H7 (cell line): ENCODE measurements around the gene TRMT1. TPM values are rescaled to one million over a fixed set of nuclear protein-coding genes. Genes with fewer than 3 reads are reported as not detected.

ENCODE experiments used
- DNase-seq: peaks from one replicate; pipeline ENCODE4 v3.0.0; 2012
- H3K27me3 ChIP-seq: 2 replicates; pipeline ENCODE4 v1.6.0; 2011; ENCODE audit warnings: mild to moderate bottlenecking, low read length; ENCODE audit not compliant: control insufficient read depth, insufficient read depth
- H3K36me3 ChIP-seq: replicated peaks from 2 replicates; pipeline ENCODE4 v1.5.1; 2011; ENCODE audit warnings: low read length; ENCODE audit not compliant: control insufficient read depth, insufficient read depth
- H3K4me3 ChIP-seq: 2 replicates; pipeline ENCODE4 v1.5.1; 2011; ENCODE audit warnings: low read depth, mild to moderate bottlenecking, control low read depth, low read length, moderate library complexity; ENCODE audit not compliant: insufficient read depth
- total RNA-seq: library from RNA; depleted of rRNA; stranded (reverse); fragments of >200 nt; shearing (Covaris generic); gene quantifications from 2 replicates; pipeline ENCODE4 v1.2.3, GENCODE V29; 2014

Gene TRMT1
- total RNA-seq, 1 experiment from 2014 or later = 89.1 TPM

DNA sequence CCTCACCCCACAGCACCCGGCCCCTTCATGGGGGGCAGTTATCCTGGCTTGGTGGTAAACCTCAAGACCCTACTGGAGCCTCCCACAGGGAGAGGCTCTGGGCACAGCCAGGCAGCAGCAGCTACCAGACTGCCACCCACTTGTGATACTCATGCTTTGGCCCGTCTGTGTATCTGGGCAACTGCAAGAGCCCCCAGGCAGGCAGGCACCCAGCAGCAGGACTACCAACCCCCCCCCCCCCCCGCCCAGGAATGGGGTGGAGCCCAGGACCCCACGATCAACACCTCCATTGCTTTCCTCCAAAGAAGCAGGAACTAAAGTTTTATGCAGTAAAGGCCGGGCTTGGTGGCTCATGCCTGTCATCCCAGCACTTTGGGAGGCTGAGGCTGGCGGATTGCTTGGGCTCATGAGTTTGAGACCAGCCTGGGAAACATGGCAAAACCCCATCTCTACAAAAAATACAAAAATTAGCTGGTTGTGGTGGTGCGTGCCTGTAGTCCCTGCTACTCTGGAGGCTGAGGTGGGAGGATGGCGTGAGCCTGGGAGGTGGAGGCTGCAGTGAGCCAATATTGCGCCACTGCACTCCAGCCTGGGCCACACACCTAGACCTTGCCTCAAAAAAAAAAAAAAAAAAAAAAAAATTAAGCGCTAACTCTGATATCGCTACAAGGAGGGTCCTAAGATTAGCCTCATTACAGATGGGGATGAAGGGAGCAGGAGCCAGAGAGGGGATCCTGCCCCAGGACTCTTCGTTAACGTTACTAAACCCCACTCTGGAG lies 12.8 kb downstream of the TRMT1 start:
- no peak overlapping the region for H3K4me3 ChIP-seq
- no peak for DNase-seq
- peaks cover 1% of the 10 kb centered on the region for H3K36me3 ChIP-seq
- H3K27me3 ChIP-seq = peaks cover 26% of the 10 kb centered on the region

- DNase-seq = peak; percentile 95
- H3K4me3 ChIP-seq = peak within 1 kb of the TSS; percentile 33
- H3K36me3 ChIP-seq = peaks cover 1% of the 10 kb centered on the region
- peaks cover 34% of the 10 kb centered on the region for H3K27me3 ChIP-seq
These were observed 13.6 kb downstream of the TRMT1 start, which contains the start of gene LYL1 for GRCh38 chr19:13102666-13103580. Gene LYL1 (minus strand): TSS chr19:13102858. CDS start chr19:13101171, 1,687 bp downstream.

GRCh38 chr19:13102416-13102665 lies 14.2 kb downstream of the TRMT1 start:
- peak overlapping the region; percentile 33 for H3K4me3 ChIP-seq

GRCh38 chr19:13101590-13102415 lies 14.7 kb downstream of the TRMT1 start:
- peaks cover 46% of the 10 kb centered on the region for H3K27me3 ChIP-seq
- peak overlapping the region; percentile 33; the same call in 1 of the 2 replicates for H3K4me3 ChIP-seq
- DNase-seq = no peak
- H3K36me3 ChIP-seq = no peaks in the 10 kb centered on the region; the same call in 1 of the 2 replicates

More at GRCh38 chr19:13102416-13102665, 14.2 kb downstream of the TRMT1 start:
- Histone ChIP-seq H3K36me3 (no peaks in the 10 kb centered on the region; the same call in none of the 2 replicates), H3K27me3 (peaks cover 40% of the 10 kb centered on the region)
- no peak for DNase-seq

DNA sequence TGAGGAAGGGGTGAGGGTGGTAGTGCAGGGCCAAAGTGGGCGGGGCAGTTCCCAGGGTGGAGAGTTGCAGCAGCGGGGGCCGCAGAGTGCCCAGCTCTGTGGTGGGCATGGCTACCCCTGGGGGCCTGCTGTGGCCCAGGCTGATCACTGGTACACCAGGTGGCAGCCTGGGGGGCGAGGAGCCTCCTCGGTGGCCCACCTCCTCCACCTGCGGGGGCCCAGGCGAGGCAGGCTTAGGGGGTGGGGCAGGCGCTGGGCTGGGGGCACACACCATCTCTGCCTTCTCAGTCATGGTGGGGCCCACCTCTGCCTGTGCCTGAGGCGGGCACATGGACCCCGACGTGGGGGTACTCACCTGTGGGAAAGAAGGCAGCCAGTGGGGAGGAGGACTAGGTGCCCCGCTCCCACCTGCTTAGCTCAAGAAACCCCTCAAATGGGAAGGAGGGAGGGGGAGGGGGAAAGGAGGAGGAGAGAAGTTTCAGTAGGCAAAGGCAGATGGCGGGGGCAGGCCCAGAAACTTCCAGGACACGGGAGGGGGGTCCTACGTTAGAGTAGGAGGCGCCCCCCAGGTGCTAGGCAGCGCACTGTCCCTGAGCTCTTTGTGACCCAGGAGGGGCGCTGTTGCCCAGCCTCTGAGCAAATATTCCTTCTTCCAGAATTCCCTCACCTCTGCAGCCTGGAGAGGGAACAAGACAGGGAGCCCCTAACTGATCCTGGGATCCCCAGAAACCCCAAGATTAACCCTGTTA lies 15.5 kb downstream of the TRMT1 start:
- Histone ChIP-seq H3K36me3 (no peaks in the 10 kb centered on the region; the same call in 1 of the 2 replicates), H3K27me3 (peaks cover 53% of the 10 kb centered on the region), H3K4me3 (no peak overlapping the region)
- DNase-seq = peak; percentile 86

- no peaks in the 10 kb centered on the region; the same call in 1 of the 2 replicates for H3K36me3 ChIP-seq
- no peak for DNase-seq
- no peak overlapping the region for H3K4me3 ChIP-seq
- H3K27me3 ChIP-seq = peaks cover 60% of the 10 kb centered on the region
These were observed 16.4 kb downstream of the TRMT1 start for GRCh38 chr19:13100031-13100588.

GRCh38 chr19:13099073-13099999 lies 17.2 kb downstream of the TRMT1 start:
- Histone ChIP-seq H3K36me3 (no peaks in the 10 kb centered on the region; the same call in 1 of the 2 replicates), H3K27me3 (peaks cover 67% of the 10 kb centered on the region), H3K4me3 (peak overlapping the region; percentile 18; the same call in 1 of the 2 replicates)
- peak; percentile 90 for DNase-seq

DNA sequence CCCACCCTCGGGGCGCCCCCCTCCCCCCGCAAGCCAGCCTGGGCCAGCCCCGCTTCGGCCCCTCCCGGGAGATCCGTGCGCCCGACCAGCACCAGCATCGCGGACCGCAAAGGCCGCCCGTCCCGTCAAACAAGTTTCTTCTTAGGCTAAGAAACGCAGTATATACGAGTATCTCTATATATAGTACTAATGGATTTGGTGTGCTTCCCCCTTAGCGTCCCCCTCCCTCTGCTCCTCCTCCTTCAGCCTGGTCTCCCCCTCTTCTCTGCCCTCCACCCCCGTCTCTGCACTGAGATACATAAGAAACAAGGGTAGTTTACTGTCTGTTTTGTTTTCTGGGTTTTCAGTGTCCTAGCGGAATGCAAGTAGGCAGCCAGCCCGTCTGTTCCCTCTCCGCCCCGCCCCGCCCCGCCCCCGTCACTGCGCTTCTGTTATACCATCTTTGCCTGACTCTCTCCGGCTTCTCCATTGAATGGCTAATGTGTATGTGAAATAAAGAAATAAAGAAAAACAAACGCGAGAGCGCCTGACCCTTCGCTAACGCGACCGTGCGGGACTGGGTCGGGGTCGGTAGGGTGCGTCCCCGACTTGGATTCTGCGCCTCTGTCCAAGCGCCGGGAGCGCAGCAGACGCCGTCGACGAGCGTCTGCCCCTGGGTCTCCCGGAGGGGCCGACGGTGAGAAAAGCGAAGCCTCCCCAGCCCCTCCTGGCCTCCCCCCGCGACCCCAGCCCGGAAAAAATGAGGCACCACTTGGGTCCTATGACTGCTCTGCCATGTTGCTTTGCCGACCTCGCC lies 18.1 kb downstream of the TRMT1 start:
- Histone ChIP-seq H3K27me3 (peaks cover 72% of the 10 kb centered on the region), H3K4me3 (no peak overlapping the region; the same call in 1 of the 2 replicates), H3K36me3 (no peaks in the 10 kb centered on the region; the same call in 1 of the 2 replicates)
- peak; percentile 84 for DNase-seq

DNA sequence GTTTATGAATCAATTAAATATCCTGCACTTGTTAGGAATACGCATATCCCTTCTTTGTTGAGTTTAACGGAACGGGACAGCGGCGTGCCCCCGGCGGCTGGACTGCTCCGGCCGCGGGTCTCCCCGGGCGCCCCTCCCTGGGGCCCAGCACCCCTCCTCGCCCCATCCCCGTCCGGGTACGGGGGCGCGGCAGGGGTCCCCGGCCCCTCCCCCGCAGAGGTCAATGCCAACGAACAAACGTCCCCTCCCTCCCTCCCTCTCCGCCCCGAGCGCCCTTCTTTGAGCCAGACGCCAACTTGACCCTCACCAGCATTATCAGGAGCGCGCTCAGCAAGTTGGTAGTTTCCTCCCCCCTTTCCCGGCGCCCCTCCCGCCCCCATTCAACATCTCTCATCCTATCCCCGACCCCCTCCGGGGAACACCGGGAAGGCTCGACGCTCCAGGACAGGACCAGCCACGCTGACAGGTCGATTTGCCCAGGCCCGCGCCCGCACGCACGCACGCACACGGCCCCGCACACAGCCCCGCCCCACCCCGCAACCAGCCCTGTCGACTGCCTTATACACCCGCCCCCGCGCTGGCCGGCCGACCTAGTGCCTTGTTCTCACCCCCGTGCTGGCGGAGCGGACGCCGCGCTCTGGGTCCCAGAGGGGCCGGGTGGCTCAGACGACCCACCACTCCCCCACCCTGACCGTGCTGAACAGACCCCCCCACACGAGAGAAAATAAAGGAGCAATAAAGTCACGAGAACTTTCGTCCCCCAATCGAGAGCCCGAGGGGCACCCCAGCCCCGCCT lies 18.9 kb downstream of the TRMT1 start:
- no peaks in the 10 kb centered on the region; the same call in 1 of the 2 replicates for H3K36me3 ChIP-seq
- peak; percentile 81 for DNase-seq

GRCh38 chr19:13097033-13097462 lies 19.5 kb downstream of the TRMT1 start:
- H3K27me3 ChIP-seq = peaks cover 71% of the 10 kb centered on the region
- H3K4me3 ChIP-seq = no peak overlapping the region
- DNase-seq = no peak
- no peaks in the 10 kb centered on the region; the same call in 1 of the 2 replicates for H3K36me3 ChIP-seq

More for the DNA sequence above, 18.9 kb downstream of the TRMT1 start:
- no peak overlapping the region for H3K4me3 ChIP-seq
- H3K27me3 ChIP-seq = peaks cover 72% of the 10 kb centered on the region
